Loucy (cell line): Measurements from ENCODE around the gene MAGEB3.

Experiments
- CTCF ChIP-seq: fragments of 200-600 bp; sonication (generic); conservative IDR thresholded peaks from 2 replicates; pipeline ENCODE4 v1.5.1; 2014; ENCODE audit warnings: mild to moderate bottlenecking, antibody characterized with exemption, low read length
- EZH2phosphoT487 ChIP-seq: fragments of 200-600 bp; IDR thresholded peaks from 2 replicates; pipeline ENCODE4 v1.6.1; 2018; ENCODE audit warnings: antibody characterized with exemption, mild to moderate bottlenecking, moderate library complexity, borderline replicate concordance

GRCh38 chrX:30190426-30190825 lies 40.0 kb upstream of the MAGEB3 start:
- no peak for TF ChIP-seq CTCF
- TF ChIP-seq EZH2phosphoT487, result no peak
